Astrocyte (in vitro differentiated cells and primary cell): ENCODE data around the gene FAM131C. TPM values are rescaled to one million over a fixed set of nuclear protein-coding genes. Genes with fewer than 3 reads are reported as not detected.

Experiments used
- DNase-seq: peaks from one replicate; pipeline ENCODE4 v3.0.0-alpha.2; 2010; ENCODE audit warnings: low read depth
- FAIRE-seq: peaks from 2 replicates; lab custom pipeline; 2011; peaks lifted over from hg19 to GRCh38; lab: Jason Lieb, UNC
- H2AFZ ChIP-seq: 2 replicates; pipeline ENCODE4 v1.6.0; 2012; ENCODE audit warnings: low read depth, low read length, inconsistent platforms
- H3K27ac ChIP-seq: 2 replicates; pipeline ENCODE4 v1.5.1; 2011; ENCODE audit warnings: low read depth, low read length, inconsistent platforms
- H3K27me3 ChIP-seq: 2 replicates; pipeline ENCODE4 v1.6.0; 2011; ENCODE audit warnings: low read length, inconsistent platforms; ENCODE audit not compliant: insufficient read depth
- H3K36me3 ChIP-seq: 2 replicates; pipeline ENCODE4 v1.5.1; 2011; ENCODE audit warnings: low read length, inconsistent platforms; ENCODE audit not compliant: insufficient read depth
- H3K4me1 ChIP-seq: 2 replicates; pipeline ENCODE4 v1.5.1; 2011; ENCODE audit warnings: low read length, inconsistent platforms; ENCODE audit not compliant: insufficient read depth
- H3K4me2 ChIP-seq: 2 replicates; pipeline ENCODE4 v1.6.0; 2012; ENCODE audit warnings: low read length, inconsistent platforms
- H3K4me3 ChIP-seq: 2 replicates; pipeline ENCODE4 v1.5.1; 2011; ENCODE audit warnings: low read depth, mild to moderate bottlenecking, low read length, inconsistent platforms; ENCODE audit not compliant: insufficient read depth
- H3K79me2 ChIP-seq: 2 replicates; pipeline ENCODE4 v1.6.0; 2012; ENCODE audit warnings: mild to moderate bottlenecking, low read length, inconsistent platforms; ENCODE audit not compliant: insufficient read depth
- H3K9ac ChIP-seq: 2 replicates; pipeline ENCODE4 v1.6.0; 2012; ENCODE audit warnings: mild to moderate bottlenecking, low read length, inconsistent platforms
- H3K9me3 ChIP-seq: 2 replicates; pipeline ENCODE4 v1.5.1; 2012; ENCODE audit warnings: low read depth, mild to moderate bottlenecking, low read length, inconsistent platforms; ENCODE audit not compliant: insufficient read depth
- H4K20me1 ChIP-seq: 2 replicates; pipeline ENCODE4 v1.6.0; 2012; ENCODE audit warnings: low read length, inconsistent platforms; ENCODE audit not compliant: insufficient read depth
- H3K27ac Mint-ChIP-seq: one replicate; pipeline ENCODE4 v1.8.0; 2021; ENCODE audit warnings: mild to moderate bottlenecking, mixed read lengths; ENCODE audit not compliant: unreplicated experiment
- H3K27me3 Mint-ChIP-seq: one replicate; pipeline ENCODE4 v1.8.0; 2021; ENCODE audit warnings: low read depth, mixed read lengths; ENCODE audit not compliant: unreplicated experiment
- H3K36me3 Mint-ChIP-seq: one replicate; pipeline ENCODE4 v1.8.0; 2021; ENCODE audit warnings: low read depth, mixed read lengths; ENCODE audit not compliant: unreplicated experiment
- H3K4me1 Mint-ChIP-seq: one replicate; pipeline ENCODE4 v1.8.0; 2021; ENCODE audit warnings: low read depth, mixed read lengths; ENCODE audit not compliant: unreplicated experiment
- H3K4me3 Mint-ChIP-seq: one replicate; pipeline ENCODE4 v1.8.0; 2021; ENCODE audit warnings: mild to moderate bottlenecking, moderate library complexity, mixed read lengths; ENCODE audit not compliant: unreplicated experiment
- H3K9me3 Mint-ChIP-seq: one replicate; pipeline ENCODE4 v1.8.0; 2021; ENCODE audit warnings: mild to moderate bottlenecking, mixed read lengths; ENCODE audit not compliant: unreplicated experiment
- EZH2 ChIP-seq: IDR thresholded peaks from 2 replicates; pipeline ENCODE4 v1.6.1; 2012; ENCODE audit warnings: mild to moderate bottlenecking, low read length, inconsistent platforms; ENCODE audit not compliant: insufficient read depth
- total RNA-seq: library from RNA; stranded (reverse); gene quantifications from 2 replicates; pipeline ENCODE4 v1.2.1, GENCODE V29; 2021
- TF ChIP-seq, protein P1 (sequence below): IDR thresholded peaks from 2 replicates; pipeline ENCODE4 v1.5.1; 2011; ENCODE audit warnings: low read depth, mild to moderate bottlenecking, inconsistent platforms, low read length, moderate library complexity; ENCODE audit not compliant: insufficient read depth

The FAM131C gene
- total RNA-seq, 1 donor from 2014 or later = 0.11 TPM

DNA sequence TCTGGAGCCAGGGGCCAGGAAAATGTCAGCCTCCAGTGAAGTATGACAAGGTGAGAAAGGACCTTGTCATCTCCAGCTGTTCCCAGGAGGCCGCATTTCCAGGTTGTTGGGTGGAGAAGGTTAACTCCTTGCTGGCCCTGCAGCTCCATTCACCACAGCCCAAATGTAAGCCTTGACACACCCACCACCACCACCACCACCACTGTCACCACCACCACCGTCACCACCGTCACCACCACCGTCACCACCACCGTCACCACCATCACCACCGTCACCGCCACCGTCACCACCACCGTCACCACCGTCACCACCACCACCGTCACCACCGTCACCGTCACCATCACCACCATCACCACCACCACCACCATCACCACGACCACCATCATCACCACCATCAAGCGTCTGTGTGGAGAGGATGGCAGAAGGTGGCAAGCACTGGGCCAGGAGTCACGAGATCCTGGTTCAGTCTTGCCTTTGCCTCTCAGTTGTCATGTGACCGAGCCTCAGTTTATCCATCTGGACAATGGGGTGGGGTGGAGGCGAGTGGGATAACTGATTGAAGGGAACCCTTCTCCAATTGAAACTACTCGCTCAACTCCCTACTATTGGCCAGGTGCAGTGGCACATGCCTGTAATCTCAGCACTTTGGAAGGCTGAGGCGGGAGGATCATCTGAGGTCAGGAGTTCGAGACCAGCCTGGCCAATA is 21.2 kb upstream of the FAM131C start:
- TF ChIP-seq EZH2 = no peak
- TF ChIP-seq, protein P1, sequence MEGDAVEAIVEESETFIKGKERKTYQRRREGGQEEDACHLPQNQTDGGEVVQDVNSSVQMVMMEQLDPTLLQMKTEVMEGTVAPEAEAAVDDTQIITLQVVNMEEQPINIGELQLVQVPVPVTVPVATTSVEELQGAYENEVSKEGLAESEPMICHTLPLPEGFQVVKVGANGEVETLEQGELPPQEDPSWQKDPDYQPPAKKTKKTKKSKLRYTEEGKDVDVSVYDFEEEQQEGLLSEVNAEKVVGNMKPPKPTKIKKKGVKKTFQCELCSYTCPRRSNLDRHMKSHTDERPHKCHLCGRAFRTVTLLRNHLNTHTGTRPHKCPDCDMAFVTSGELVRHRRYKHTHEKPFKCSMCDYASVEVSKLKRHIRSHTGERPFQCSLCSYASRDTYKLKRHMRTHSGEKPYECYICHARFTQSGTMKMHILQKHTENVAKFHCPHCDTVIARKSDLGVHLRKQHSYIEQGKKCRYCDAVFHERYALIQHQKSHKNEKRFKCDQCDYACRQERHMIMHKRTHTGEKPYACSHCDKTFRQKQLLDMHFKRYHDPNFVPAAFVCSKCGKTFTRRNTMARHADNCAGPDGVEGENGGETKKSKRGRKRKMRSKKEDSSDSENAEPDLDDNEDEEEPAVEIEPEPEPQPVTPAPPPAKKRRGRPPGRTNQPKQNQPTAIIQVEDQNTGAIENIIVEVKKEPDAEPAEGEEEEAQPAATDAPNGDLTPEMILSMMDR = no peak
- Histone ChIP-seq H2AFZ (no peak overlapping the region), H3K36me3 (no peaks in the 10 kb centered on the region), H3K27ac (no peak overlapping the region), H3K4me3 (no peak overlapping the region), H4K20me1 (no peaks in the 10 kb centered on the region), H3K4me1 (peaks cover 2% of the 10 kb centered on the region), H3K9ac (no peak overlapping the region), H3K9me3 (no peaks in the 10 kb centered on the region), H3K27me3 (peaks cover 5% of the 10 kb centered on the region), H3K4me2 (no peak overlapping the region), H3K79me2 (no peaks in the 10 kb centered on the region)
- Mint-ChIP-seq H3K27ac (no peak overlapping the region), H3K27me3 (peaks cover 39% of the 10 kb centered on the region), H3K9me3 (peaks cover 3% of the 10 kb centered on the region), H3K4me3 (no peak overlapping the region), H3K36me3 (no peaks in the 10 kb centered on the region), H3K4me1 (no peaks in the 10 kb centered on the region)
- DNase-seq (no peak), FAIRE-seq (no peak)

DNA sequence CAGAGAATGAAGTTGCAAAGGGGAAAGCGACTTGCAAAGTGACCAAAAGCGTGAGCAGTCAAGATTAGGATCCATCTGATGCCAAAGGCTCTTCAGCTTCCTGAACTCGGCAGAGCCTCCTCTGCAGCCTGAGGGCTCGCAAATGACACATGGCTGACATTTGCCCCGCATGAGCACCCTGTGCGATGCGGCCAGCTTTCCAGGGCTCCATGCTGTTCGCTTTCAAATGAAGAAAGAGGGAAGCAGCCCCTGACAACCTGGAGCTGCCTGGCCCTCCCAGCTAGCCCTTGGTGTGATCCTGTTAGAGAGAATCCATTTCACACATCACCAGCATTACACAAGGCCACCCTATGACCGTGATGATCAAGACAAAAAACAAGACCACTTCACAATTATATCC is 20.2 kb upstream of the FAM131C start:
- Mint-ChIP-seq H3K36me3 (no peaks in the 10 kb centered on the region), H3K27ac (no peak overlapping the region), H3K4me3 (no peak overlapping the region), H3K4me1 (peaks cover 3% of the 10 kb centered on the region), H3K27me3 (peaks cover 41% of the 10 kb centered on the region), H3K9me3 (no peaks in the 10 kb centered on the region)
- no peak overlapping the region for H3K27ac ChIP-seq
- peaks cover 11% of the 10 kb centered on the region for H3K4me1 ChIP-seq
- no peaks in the 10 kb centered on the region for H4K20me1 ChIP-seq
- no peaks in the 10 kb centered on the region for H3K79me2 ChIP-seq
- H3K4me2 ChIP-seq = no peak overlapping the region
- FAIRE-seq (no peak), DNase-seq (no peak)
- no peaks in the 10 kb centered on the region for H3K36me3 ChIP-seq
- H3K9me3 ChIP-seq = no peaks in the 10 kb centered on the region
- TF ChIP-seq, protein P1 = no peak
- no peak for TF ChIP-seq EZH2
- H3K9ac ChIP-seq = no peak overlapping the region
- no peak overlapping the region for H2AFZ ChIP-seq
- peaks cover 5% of the 10 kb centered on the region for H3K27me3 ChIP-seq
- no peak overlapping the region for H3K4me3 ChIP-seq

DNA sequence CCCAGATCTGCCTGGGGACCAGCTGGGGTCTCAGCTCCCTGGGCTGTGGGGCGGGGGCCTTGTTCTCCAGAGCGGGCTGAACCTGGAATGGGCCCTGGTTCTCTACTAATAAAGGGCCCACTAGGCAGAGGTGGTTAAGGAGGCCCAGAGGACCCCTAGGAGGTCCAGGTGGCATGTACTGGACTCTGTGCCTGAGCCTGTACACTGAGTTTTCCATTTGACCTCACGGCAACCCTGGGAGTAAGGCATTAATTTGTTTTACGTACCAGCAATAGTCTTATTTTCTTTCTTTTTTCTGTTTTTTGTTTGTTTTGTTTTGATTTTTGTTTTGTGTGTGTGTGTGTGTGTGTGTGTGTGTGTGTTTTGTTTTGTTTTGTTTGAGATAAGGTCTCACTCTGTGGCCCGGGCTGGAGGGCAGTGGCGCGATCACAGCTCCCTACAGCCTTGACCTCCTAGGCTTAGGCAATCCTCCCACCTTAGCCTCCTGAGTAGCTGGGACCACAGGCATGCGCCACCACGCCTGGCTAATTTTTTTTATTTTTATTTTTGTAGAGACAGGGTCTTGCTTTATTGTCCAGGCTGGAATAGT is 19.6 kb upstream of the FAM131C start:
- peaks cover 41% of the 10 kb centered on the region for H3K27me3 Mint-ChIP-seq
- TF ChIP-seq, protein P1 = no peak
- TF ChIP-seq EZH2 = no peak
- Histone ChIP-seq H3K27ac (no peak overlapping the region), H3K4me1 (peaks cover 16% of the 10 kb centered on the region), H3K4me2 (no peak overlapping the region), H3K9ac (no peak overlapping the region), H4K20me1 (no peaks in the 10 kb centered on the region), H3K79me2 (no peaks in the 10 kb centered on the region), H2AFZ (no peak overlapping the region), H3K36me3 (no peaks in the 10 kb centered on the region), H3K9me3 (no peaks in the 10 kb centered on the region), H3K27me3 (peaks cover 5% of the 10 kb centered on the region), H3K4me3 (no peak overlapping the region)
- no peak overlapping the region for H3K4me3 Mint-ChIP-seq
- H3K9me3 Mint-ChIP-seq = no peaks in the 10 kb centered on the region
- no peaks in the 10 kb centered on the region for H3K36me3 Mint-ChIP-seq
- FAIRE-seq = no peak
- H3K27ac Mint-ChIP-seq = no peak overlapping the region
- H3K4me1 Mint-ChIP-seq = peaks cover 3% of the 10 kb centered on the region
- no peak for DNase-seq
